Measurements from ENCODE around the gene SPG11.

GRCh38 chr15:44659056-44659455, 4.4 kb downstream of the SPG11 start:
- no peak for TF ChIP-seq CTCF (IDR thresholded peaks at IDR 0.05; ENCODE audit: low read depth, low read length, poor library complexity, severe bottlenecking)
- TF ChIP-seq EZH2phosphoT487 (IDR thresholded peaks at IDR 0.05; ENCODE audit: borderline replicate concordance, low read length), result no peak
